WTC11 (cell line): ENCODE data around the gene PHC2. TPM values are rescaled to one million over a fixed set of nuclear protein-coding genes. Genes with fewer than 3 reads are reported as not detected.

Experiments
- ATAC-seq: fragments of 200-7000 bp; cut with Tn5 transposase; 2 replicates; pipeline ENCODE4 v1.10.0; 2021; ENCODE audit warnings: mild to moderate bottlenecking, moderate library complexity
- CTCF ChIA-PET: fragments of 300-600 bp; sonication (Branson Sonifier 250); formaldehyde crosslinking; loops from one replicate; lab custom pipeline; 2021; ENCODE audit warnings: antibody characterized with exemption; lab: Charles Lee
- POLR2A ChIA-PET: fragments of 350-600 bp; sonication (Branson Sonifier 250); formaldehyde crosslinking; loops from one replicate; lab custom pipeline; 2021; ENCODE audit warnings: antibody characterized with exemption; lab: Charles Lee
- DNase-seq: peaks from one replicate; pipeline ENCODE4 v3.0.0; 2021; ENCODE audit warnings: low spot score
- H3K27ac Mint-ChIP-seq: 2 replicates; pipeline ENCODE4 v1.8.0; 2021; ENCODE audit warnings: mixed read lengths
- H3K27me3 Mint-ChIP-seq: 2 replicates; pipeline ENCODE4 v1.8.0; 2021; ENCODE audit warnings: low read depth, mild to moderate bottlenecking, moderate library complexity, mixed read lengths
- H3K36me3 Mint-ChIP-seq: 2 replicates; pipeline ENCODE4 v1.8.0; 2021; ENCODE audit warnings: mixed read lengths
- H3K4me1 Mint-ChIP-seq: 2 replicates; pipeline ENCODE4 v1.8.0; 2022; ENCODE audit warnings: mixed read lengths
- H3K4me3 Mint-ChIP-seq: 2 replicates; pipeline ENCODE4 v1.8.0; 2021; ENCODE audit warnings: mild to moderate bottlenecking, moderate library complexity, mixed read lengths
- H3K9me3 Mint-ChIP-seq: 2 replicates; pipeline ENCODE4 v1.8.0; 2021; ENCODE audit warnings: mixed read lengths
- ATF6 ChIP-seq: sonication (generic); formaldehyde crosslinking; IDR thresholded peaks from 2 replicates; pipeline ENCODE4 v1.8.1; 2023; ENCODE audit warnings: mild to moderate bottlenecking, missing genetic modification reagents
- E2F4 ChIP-seq: sonication (generic); formaldehyde crosslinking; IDR thresholded peaks from 2 replicates; pipeline ENCODE4 v1.8.1; 2022; ENCODE audit warnings: low read depth, mild to moderate bottlenecking, moderate library complexity, missing genetic modification reagents, borderline replicate concordance
- ESRRA ChIP-seq: sonication (generic); formaldehyde crosslinking; IDR thresholded peaks from 2 replicates; pipeline ENCODE4 v1.8.1; 2022; ENCODE audit warnings: mild to moderate bottlenecking, missing genetic modification reagents, borderline replicate concordance
- FOXK1 ChIP-seq: sonication (generic); formaldehyde crosslinking; IDR thresholded peaks from 2 replicates; pipeline ENCODE4 v1.8.0; 2022; ENCODE audit warnings: mild to moderate bottlenecking, moderate library complexity, missing genetic modification reagents
- FOXP4 ChIP-seq: sonication (generic); formaldehyde crosslinking; IDR thresholded peaks from 2 replicates; pipeline ENCODE4 v1.8.0; 2022; ENCODE audit warnings: mild to moderate bottlenecking, missing genetic modification reagents
- GABPB1 ChIP-seq: sonication (generic); formaldehyde crosslinking; IDR thresholded peaks from 2 replicates; pipeline ENCODE4 v1.8.1; 2023; ENCODE audit warnings: mild to moderate bottlenecking, missing genetic modification reagents
- GTF2I ChIP-seq: fragments of 250-450 bp; sonication (Bioruptor Pico); conservative IDR thresholded peaks from 2 replicates; pipeline ENCODE4 v1.4.0; 2021; ENCODE audit warnings: mild to moderate bottlenecking
- IRF2 ChIP-seq: sonication (generic); formaldehyde crosslinking; IDR thresholded peaks from 2 replicates; pipeline ENCODE4 v1.8.0; 2022; ENCODE audit warnings: low read depth, missing genetic modification reagents, borderline replicate concordance
- JUN ChIP-seq: sonication (generic); formaldehyde crosslinking; IDR thresholded peaks from 2 replicates; pipeline ENCODE4 v1.8.0; 2023; ENCODE audit warnings: mild to moderate bottlenecking, missing genetic modification reagents
- MXD4 ChIP-seq: fragments of 250-450 bp; sonication (Bioruptor Pico); IDR thresholded peaks from 2 replicates; pipeline ENCODE4 v1.8.0; 2021; ENCODE audit warnings: mild to moderate bottlenecking, moderate library complexity, borderline replicate concordance
- MYBL2 ChIP-seq: sonication (generic); formaldehyde crosslinking; IDR thresholded peaks from 2 replicates; pipeline ENCODE4 v1.8.1; 2023; ENCODE audit warnings: mild to moderate bottlenecking, moderate library complexity, missing genetic modification reagents
- NFE2L1 ChIP-seq: sonication (generic); formaldehyde crosslinking; IDR thresholded peaks from 2 replicates; pipeline ENCODE4 v1.8.1; 2023; ENCODE audit warnings: missing genetic modification reagents
- NFYB ChIP-seq: sonication (generic); formaldehyde crosslinking; conservative IDR thresholded peaks from 2 replicates; pipeline ENCODE4 v1.8.0; 2022; ENCODE audit warnings: low read depth, missing genetic modification reagents
- PREB ChIP-seq: sonication (generic); formaldehyde crosslinking; IDR thresholded peaks from 2 replicates; pipeline ENCODE4 v1.8.1; 2022; ENCODE audit warnings: mild to moderate bottlenecking, missing genetic modification reagents, moderate library complexity, borderline replicate concordance
- SMAD3 ChIP-seq: sonication (generic); formaldehyde crosslinking; IDR thresholded peaks from 2 replicates; pipeline ENCODE4 v1.8.0; 2022; ENCODE audit warnings: missing genetic modification reagents, mild to moderate bottlenecking, borderline replicate concordance
- TP53 ChIP-seq: sonication (generic); formaldehyde crosslinking; IDR thresholded peaks from 2 replicates; pipeline ENCODE4 v1.8.1; 2023; ENCODE audit warnings: mild to moderate bottlenecking, missing genetic modification reagents
- USF1 ChIP-seq: sonication (generic); formaldehyde crosslinking; IDR thresholded peaks from 2 replicates; pipeline ENCODE4 v1.8.0; 2022; ENCODE audit warnings: mild to moderate bottlenecking, missing genetic modification reagents
- USF2 ChIP-seq: sonication (generic); formaldehyde crosslinking; IDR thresholded peaks from 2 replicates; pipeline ENCODE4 v1.8.1; 2023; ENCODE audit warnings: mild to moderate bottlenecking, missing genetic modification reagents, moderate library complexity
- ZNF232 ChIP-seq: sonication (generic); formaldehyde crosslinking; IDR thresholded peaks from 2 replicates; pipeline ENCODE4 v1.8.0; 2022; ENCODE audit warnings: mild to moderate bottlenecking, missing genetic modification reagents
- ZNF317 ChIP-seq: sonication (generic); formaldehyde crosslinking; IDR thresholded peaks from 2 replicates; pipeline ENCODE4 v1.8.1; 2023; ENCODE audit warnings: low read depth, mild to moderate bottlenecking, moderate library complexity, missing genetic modification reagents, borderline replicate concordance
- ZNF396 ChIP-seq: fragments of 250-450 bp; sonication (Bioruptor Pico); IDR thresholded peaks from 2 replicates; pipeline ENCODE4 v1.8.0; 2021; ENCODE audit warnings: mild to moderate bottlenecking, moderate library complexity, borderline replicate concordance
- total RNA-seq: library from RNA; stranded (reverse); gene quantifications from 3 replicates; pipeline ENCODE4 v1.2.3, GENCODE V29; 2021
- TF ChIP-seq, protein P1 (sequence below): sonication (generic); formaldehyde crosslinking; IDR thresholded peaks from 2 replicates; pipeline ENCODE4 v1.8.1; 2022; ENCODE audit warnings: mild to moderate bottlenecking, moderate library complexity, missing genetic modification reagents
- TF ChIP-seq, protein P2 (sequence below): fragments of 250-450 bp; sonication (Bioruptor Pico); IDR thresholded peaks from 2 replicates; pipeline ENCODE4 v1.8.0; 2021; ENCODE audit warnings: mild to moderate bottlenecking
- TF ChIP-seq, protein P3 (sequence below): sonication (generic); formaldehyde crosslinking; IDR thresholded peaks from 2 replicates; pipeline ENCODE4 v1.8.1; 2023; ENCODE audit warnings: mild to moderate bottlenecking, missing genetic modification reagents, moderate library complexity

Gene PHC2
- total RNA-seq, 1 experiment from 2014 or later = 7.0 TPM

GRCh38 chr1:33372677-33373076 lies 58.2 kb downstream of the PHC2 start:
- TF ChIP-seq ESRRA (CRISPR knock-in tag) = no peak
- TF ChIP-seq, protein P1, sequence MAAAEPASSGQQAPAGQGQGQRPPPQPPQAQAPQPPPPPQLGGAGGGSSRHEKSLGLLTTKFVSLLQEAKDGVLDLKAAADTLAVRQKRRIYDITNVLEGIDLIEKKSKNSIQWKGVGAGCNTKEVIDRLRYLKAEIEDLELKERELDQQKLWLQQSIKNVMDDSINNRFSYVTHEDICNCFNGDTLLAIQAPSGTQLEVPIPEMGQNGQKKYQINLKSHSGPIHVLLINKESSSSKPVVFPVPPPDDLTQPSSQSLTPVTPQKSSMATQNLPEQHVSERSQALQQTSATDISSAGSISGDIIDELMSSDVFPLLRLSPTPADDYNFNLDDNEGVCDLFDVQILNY (CRISPR knock-in tag) = no peak
- TF ChIP-seq GTF2I (CRISPR knock-in tag) = no peak
- no peak for TF ChIP-seq NFYB (CRISPR knock-in tag)
- no peak for TF ChIP-seq IRF2 (CRISPR knock-in tag)
- TF ChIP-seq PREB (CRISPR knock-in tag) = no peak
- no peak for TF ChIP-seq ZNF396 (CRISPR knock-in tag)
- TF ChIP-seq E2F4 (CRISPR knock-in tag) = no peak
- no peak for TF ChIP-seq ZNF232
- no peak for TF ChIP-seq FOXK1 (CRISPR knock-in tag)
- TF ChIP-seq, protein P2, sequence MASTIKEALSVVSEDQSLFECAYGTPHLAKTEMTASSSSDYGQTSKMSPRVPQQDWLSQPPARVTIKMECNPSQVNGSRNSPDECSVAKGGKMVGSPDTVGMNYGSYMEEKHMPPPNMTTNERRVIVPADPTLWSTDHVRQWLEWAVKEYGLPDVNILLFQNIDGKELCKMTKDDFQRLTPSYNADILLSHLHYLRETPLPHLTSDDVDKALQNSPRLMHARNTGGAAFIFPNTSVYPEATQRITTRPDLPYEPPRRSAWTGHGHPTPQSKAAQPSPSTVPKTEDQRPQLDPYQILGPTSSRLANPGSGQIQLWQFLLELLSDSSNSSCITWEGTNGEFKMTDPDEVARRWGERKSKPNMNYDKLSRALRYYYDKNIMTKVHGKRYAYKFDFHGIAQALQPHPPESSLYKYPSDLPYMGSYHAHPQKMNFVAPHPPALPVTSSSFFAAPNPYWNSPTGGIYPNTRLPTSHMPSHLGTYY (CRISPR knock-in tag) = no peak
- no peak for TF ChIP-seq TP53 (CRISPR knock-in tag)
- no peak for TF ChIP-seq ATF6 (CRISPR knock-in tag)
- ChIA-PET CTCF (interaction anchor here (0.7 to 2.0 kb wide), 8 partner anchors 9 to 235 kb away, joined by 3 to 12 read pairs (median 4); no protein-coding TSS in a partner anchor), POLR2A (no interaction called here)
- no peaks in the 10 kb centered on the region for H3K9me3 Mint-ChIP-seq
- peaks cover 8% of the 10 kb centered on the region; the same call in 1 of the 2 replicates for H3K27me3 Mint-ChIP-seq
- ATAC-seq (no peak), DNase-seq (no peak)
- H3K36me3 Mint-ChIP-seq = no peaks in the 10 kb centered on the region
- H3K4me3 Mint-ChIP-seq = no peak overlapping the region
- H3K4me1 Mint-ChIP-seq = peaks cover 10% of the 10 kb centered on the region
- H3K27ac Mint-ChIP-seq = no peak overlapping the region

GRCh38 chr1:33372162-33372561 lies 58.7 kb downstream of the PHC2 start:
- Mint-ChIP-seq H3K27ac (no peak overlapping the region), H3K9me3 (no peaks in the 10 kb centered on the region), H3K27me3 (peaks cover 10% of the 10 kb centered on the region), H3K4me1 (peaks cover 15% of the 10 kb centered on the region), H3K4me3 (no peak overlapping the region), H3K36me3 (no peaks in the 10 kb centered on the region)
- ATAC-seq (no peak), DNase-seq (no peak)
- CTCF ChIA-PET = interaction anchor here (0.7 to 2.0 kb wide), 8 partner anchors 9 to 234 kb away, joined by 3 to 12 read pairs (median 4); no protein-coding TSS in a partner anchor
- POLR2A ChIA-PET = no interaction called here
- TF ChIP-seq, protein P3, sequence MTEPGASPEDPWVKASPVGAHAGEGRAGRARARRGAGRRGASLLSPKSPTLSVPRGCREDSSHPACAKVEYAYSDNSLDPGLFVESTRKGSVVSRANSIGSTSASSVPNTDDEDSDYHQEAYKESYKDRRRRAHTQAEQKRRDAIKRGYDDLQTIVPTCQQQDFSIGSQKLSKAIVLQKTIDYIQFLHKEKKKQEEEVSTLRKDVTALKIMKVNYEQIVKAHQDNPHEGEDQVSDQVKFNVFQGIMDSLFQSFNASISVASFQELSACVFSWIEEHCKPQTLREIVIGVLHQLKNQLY = no peak
- no peak for TF ChIP-seq ZNF317
- no peak for TF ChIP-seq USF2
- TF ChIP-seq SMAD3 = no peak
- TF ChIP-seq USF1 (CRISPR knock-in tag) = no peak
- TF ChIP-seq FOXP4 (CRISPR knock-in tag) = no peak
- TF ChIP-seq GABPB1 (CRISPR knock-in tag) = no peak
- no peak for TF ChIP-seq MXD4
- no peak for TF ChIP-seq JUN (CRISPR knock-in tag)
- TF ChIP-seq GTF2I (CRISPR knock-in tag) = no peak
- no peak for TF ChIP-seq NFE2L1
- no peak for TF ChIP-seq MYBL2 (CRISPR knock-in tag)
